ENCODE data around the gene IL4R. TPM values are rescaled to one million over a fixed set of nuclear protein-coding genes. Genes with fewer than 3 reads are reported as not detected.
"Not testable (repeated sequence)": the region's sequence is repeated elsewhere in the genome, so short reads cannot be mapped to it uniquely, and the experiment has no call there.

Gene IL4R
- total and polyA plus RNA-seq, 7 donors = 16.9 to 177 (median 55.3) TPM

- no peaks in the 10 kb centered on the region for H3K36me3 ChIP-seq
- intact Hi-C loops (cut with DNase I) = no loop called here
- H3K9me3 ChIP-seq = no peaks in the 10 kb centered on the region
- no peak overlapping the region for H3K4me3 ChIP-seq
- peaks cover 0 to 7% (median 6%) of the 10 kb centered on the region in 4 donors for H3K4me1 ChIP-seq
- TF ChIP-seq, protein P1, sequence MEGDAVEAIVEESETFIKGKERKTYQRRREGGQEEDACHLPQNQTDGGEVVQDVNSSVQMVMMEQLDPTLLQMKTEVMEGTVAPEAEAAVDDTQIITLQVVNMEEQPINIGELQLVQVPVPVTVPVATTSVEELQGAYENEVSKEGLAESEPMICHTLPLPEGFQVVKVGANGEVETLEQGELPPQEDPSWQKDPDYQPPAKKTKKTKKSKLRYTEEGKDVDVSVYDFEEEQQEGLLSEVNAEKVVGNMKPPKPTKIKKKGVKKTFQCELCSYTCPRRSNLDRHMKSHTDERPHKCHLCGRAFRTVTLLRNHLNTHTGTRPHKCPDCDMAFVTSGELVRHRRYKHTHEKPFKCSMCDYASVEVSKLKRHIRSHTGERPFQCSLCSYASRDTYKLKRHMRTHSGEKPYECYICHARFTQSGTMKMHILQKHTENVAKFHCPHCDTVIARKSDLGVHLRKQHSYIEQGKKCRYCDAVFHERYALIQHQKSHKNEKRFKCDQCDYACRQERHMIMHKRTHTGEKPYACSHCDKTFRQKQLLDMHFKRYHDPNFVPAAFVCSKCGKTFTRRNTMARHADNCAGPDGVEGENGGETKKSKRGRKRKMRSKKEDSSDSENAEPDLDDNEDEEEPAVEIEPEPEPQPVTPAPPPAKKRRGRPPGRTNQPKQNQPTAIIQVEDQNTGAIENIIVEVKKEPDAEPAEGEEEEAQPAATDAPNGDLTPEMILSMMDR (IDR thresholded peaks at IDR 0.05) = no peak
- DNase-seq = no peak
- 93 to 98% methylated on average over 4 of the region's 4 CpGs for WGBS, 2 donors
- H3K27ac ChIP-seq = no peak overlapping the region
- no peaks in the 10 kb centered on the region for H3K27me3 ChIP-seq
Observed at GRCh38 chr16:27273330-27273669, 40.5 kb upstream of the IL4R start.

- no peaks in the 10 kb centered on the region for H3K9me3 ChIP-seq
- WGBS, 2 donors = 52 to 64% methylated on average over 8 of the region's 8 CpGs
- H3K4me1 ChIP-seq = peaks cover 0 to 7% (median 6%) of the 10 kb centered on the region in 4 donors
- no peak overlapping the region for H3K27ac ChIP-seq
- no peak overlapping the region for H3K4me3 ChIP-seq
- H3K36me3 ChIP-seq = no peaks in the 10 kb centered on the region
- TF ChIP-seq, protein P1 (IDR thresholded peaks at IDR 0.05) = no peak
- no peak for TF ChIP-seq POLR2A (IDR thresholded peaks at IDR 0.05)
- no peak for TF ChIP-seq POLR2AphosphoS5 (IDR thresholded peaks at IDR 0.05)
- TF ChIP-seq EP300 (IDR thresholded peaks at IDR 0.05) = no peak
- no peaks in the 10 kb centered on the region for H3K27me3 ChIP-seq
- intact Hi-C loops (cut with DNase I) = no loop called here
- DNase-seq = no peak
Observed at GRCh38 chr16:27273670-27274423, 39.9 kb upstream of the IL4R start.

- not testable (repeated sequence) for H3K27me3 ChIP-seq
- WGBS, 2 donors = 65 to 90% methylated on average over 7 of the region's 7 CpGs
Observed at GRCh38 chr16:27274424-27274874, 39.3 kb upstream of the IL4R start.

DNA sequence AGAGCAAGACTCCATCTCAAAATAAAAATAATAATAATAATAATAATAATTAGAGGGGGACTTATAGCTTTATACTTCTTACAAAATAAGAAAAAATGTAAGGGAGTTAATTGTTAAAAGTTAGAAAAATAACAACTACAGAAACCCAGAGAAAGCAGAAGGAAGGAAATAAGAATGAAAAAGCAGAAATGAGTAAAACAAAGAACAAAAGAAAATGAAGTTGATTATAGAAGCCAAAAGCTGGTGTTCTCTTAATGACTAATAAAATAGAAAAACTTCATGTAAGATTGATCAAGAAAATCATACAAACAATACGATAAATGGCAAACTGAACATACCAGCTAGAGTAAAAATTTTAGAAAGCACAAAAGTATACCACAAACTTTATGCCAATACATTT, 38.4 kb upstream of the IL4R start:
- Histone ChIP-seq H3K36me3 (no peaks in the 10 kb centered on the region), H3K27me3 (no peaks in the 10 kb centered on the region), H3K4me3 (no peak overlapping the region), H3K4me1 (no peaks in the 10 kb centered on the region), H3K9me3 (no peaks in the 10 kb centered on the region), H3K27ac (no peak overlapping the region)
- intact Hi-C loops (cut with DNase I) = no loop called here
- DNase-seq = no peak
- no peak for TF ChIP-seq EP300 (IDR thresholded peaks at IDR 0.05)
- no peak for TF ChIP-seq POLR2AphosphoS5 (IDR thresholded peaks at IDR 0.05)
- no peak for TF ChIP-seq POLR2A (IDR thresholded peaks at IDR 0.05)
- TF ChIP-seq, protein P1 (IDR thresholded peaks at IDR 0.05) = no peak
- 63 to 89% methylated on average over 1 of the region's 1 CpG for WGBS, 2 donors

More at GRCh38 chr16:27274424-27274874, 39.3 kb upstream of the IL4R start:
- H3K36me3 ChIP-seq; H3K4me3 ChIP-seq; H3K9me3 ChIP-seq; intact Hi-C loops (cut with DNase I); H3K27ac ChIP-seq; H3K4me1 ChIP-seq; DNase-seq: not testable (repeated sequence)

- Histone ChIP-seq H3K4me1 (no peaks in the 10 kb centered on the region), H3K4me3 (no peak overlapping the region), H3K27me3 (no peaks in the 10 kb centered on the region), H3K36me3 (no peaks in the 10 kb centered on the region), H3K9me3 (no peaks in the 10 kb centered on the region), H3K27ac (no peak overlapping the region)
- intact Hi-C loops (cut with DNase I) = no loop called here
- no peak for TF ChIP-seq EP300 (IDR thresholded peaks at IDR 0.05)
- TF ChIP-seq POLR2AphosphoS5 (IDR thresholded peaks at IDR 0.05) = no peak
- TF ChIP-seq, protein P1 (IDR thresholded peaks at IDR 0.05) = no peak
- TF ChIP-seq POLR2A (IDR thresholded peaks at IDR 0.05) = no peak
- 73 to 80% methylated on average over 7 of the region's 7 CpGs for WGBS, 2 donors
- DNase-seq = no peak
Observed at GRCh38 chr16:27281243-27281642, 32.5 kb upstream of the IL4R start.
